ENCODE data around the gene MAP2K5. TPM values are rescaled to one million over a fixed set of nuclear protein-coding genes. Genes with fewer than 3 reads are reported as not detected.

MAP2K5 gene
- total RNA-seq, 2 donors from 2014 or later: 14.5 to 24.7 TPM

DNA sequence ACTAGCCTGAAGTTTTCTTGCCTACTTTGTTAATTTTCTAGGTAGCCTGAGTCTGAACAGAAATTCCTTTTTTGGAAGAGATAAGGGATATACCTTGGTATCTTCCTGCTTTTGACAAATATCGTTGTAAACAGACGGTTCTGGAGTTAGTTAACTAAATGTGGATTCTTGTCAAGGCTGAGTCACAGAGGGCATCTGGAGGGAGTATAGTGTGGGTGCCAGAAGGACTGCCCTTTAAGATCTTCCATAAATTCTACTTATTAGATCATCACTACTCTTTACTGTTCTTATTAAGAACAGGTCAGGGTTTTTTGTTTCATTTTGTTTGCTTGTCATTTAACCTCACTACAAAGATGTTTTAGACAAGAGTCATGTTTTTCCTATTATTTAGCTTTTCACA, 157.5 kb downstream of the MAP2K5 start:
- no peaks in the 10 kb centered on the region for H3K4me1 Mint-ChIP-seq (ENCODE audit: low read depth in 2 of 2)
- H3K27me3 Mint-ChIP-seq: no peaks in the 10 kb centered on the region
- H3K36me3 Mint-ChIP-seq: no peaks in the 10 kb centered on the region
- no peak overlapping the region for H3K4me3 Mint-ChIP-seq
- DNase-seq (ENCODE audit: low spot score) (no peak), ATAC-seq (no peak)
- H3K27ac Mint-ChIP-seq: no peak overlapping the region
- no peaks in the 10 kb centered on the region for H3K9me3 Mint-ChIP-seq

DNA sequence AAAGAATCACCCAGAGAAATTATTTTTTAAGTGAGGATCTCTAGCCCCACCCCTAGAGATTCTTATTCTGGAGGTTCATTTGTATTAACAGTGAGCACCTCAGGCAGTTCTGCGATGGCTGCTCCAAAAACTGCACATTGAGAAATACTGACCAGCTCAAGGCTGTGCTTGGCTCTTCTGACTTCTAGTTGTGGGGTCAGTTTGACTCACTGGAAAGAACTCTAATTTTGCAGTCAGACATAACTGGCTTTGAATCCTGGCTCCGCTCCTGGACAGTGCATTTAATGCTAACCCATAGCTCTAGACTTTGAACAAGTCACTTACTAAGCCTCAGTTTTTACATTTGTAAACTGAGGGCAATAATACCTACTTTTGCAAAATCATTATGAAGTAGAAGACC, 159.2 kb downstream of the MAP2K5 start:
- H3K36me3 Mint-ChIP-seq: no peaks in the 10 kb centered on the region
- no peaks in the 10 kb centered on the region for H3K27me3 Mint-ChIP-seq
- no peak overlapping the region for H3K4me3 Mint-ChIP-seq
- no peak overlapping the region for H3K27ac Mint-ChIP-seq
- ATAC-seq: no peak
- DNase-seq (ENCODE audit: low spot score): no peak
- no peaks in the 10 kb centered on the region for H3K4me1 Mint-ChIP-seq (ENCODE audit: low read depth in 2 of 2)
- H3K9me3 Mint-ChIP-seq: no peaks in the 10 kb centered on the region

DNA sequence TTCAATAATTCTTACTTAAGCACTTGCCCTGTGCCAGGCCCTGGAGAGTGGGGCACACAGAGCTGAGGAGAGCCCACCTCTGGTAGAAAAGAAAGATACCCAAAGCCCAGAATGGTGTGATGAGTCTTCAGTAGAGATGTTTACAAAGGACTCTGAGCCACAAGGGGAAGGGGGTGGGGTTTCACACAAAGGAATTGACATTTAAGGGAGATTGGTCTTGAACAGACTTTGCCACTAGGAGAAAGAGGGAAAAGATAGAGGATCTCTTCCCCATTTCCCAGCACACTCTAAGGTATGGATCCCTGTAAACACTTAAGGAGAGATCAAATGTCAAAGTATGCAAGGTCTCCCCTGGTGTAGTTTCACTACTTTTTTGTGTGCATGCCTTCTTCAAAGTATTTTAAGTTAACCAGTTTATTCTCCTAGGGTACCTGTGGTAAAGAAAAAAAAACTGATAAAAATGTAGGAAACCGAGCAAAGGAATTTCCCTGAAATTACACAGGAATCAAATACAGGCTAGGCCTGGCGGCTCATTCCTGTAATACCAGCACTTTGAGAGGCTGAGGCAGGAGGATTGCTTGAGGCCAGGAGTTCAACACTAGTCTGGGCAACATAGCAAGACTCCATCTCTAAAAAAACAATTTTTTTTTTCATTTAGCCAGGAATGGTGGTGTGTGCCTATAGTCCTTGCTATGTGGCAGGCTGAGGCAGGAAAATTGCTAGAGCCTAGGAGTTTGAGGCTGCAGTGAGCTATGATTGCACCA, 165.2 kb downstream of the MAP2K5 start:
- Mint-ChIP-seq H3K27ac (no peak overlapping the region), H3K36me3 (peaks cover 6% of the 10 kb centered on the region), H3K27me3 (no peaks in the 10 kb centered on the region), H3K9me3 (no peaks in the 10 kb centered on the region), H3K4me1 (ENCODE audit: low read depth in 2 of 2) (no peaks in the 10 kb centered on the region), H3K4me3 (no peak overlapping the region)
- ATAC-seq: no peak
- DNase-seq (ENCODE audit: low spot score): no peak

- no peaks in the 10 kb centered on the region for H3K27me3 Mint-ChIP-seq
- H3K36me3 Mint-ChIP-seq: peaks cover 6% of the 10 kb centered on the region
- no peaks in the 10 kb centered on the region for H3K4me1 Mint-ChIP-seq (ENCODE audit: low read depth in 2 of 2)
- no peaks in the 10 kb centered on the region for H3K9me3 Mint-ChIP-seq
- H3K27ac Mint-ChIP-seq: no peak overlapping the region
- DNase-seq (ENCODE audit: low spot score): no peak
- no peak overlapping the region for H3K4me3 Mint-ChIP-seq
- no peak for ATAC-seq
Observed at GRCh38 chr15:67708500-67708899, 166.0 kb downstream of the MAP2K5 start.

DNA sequence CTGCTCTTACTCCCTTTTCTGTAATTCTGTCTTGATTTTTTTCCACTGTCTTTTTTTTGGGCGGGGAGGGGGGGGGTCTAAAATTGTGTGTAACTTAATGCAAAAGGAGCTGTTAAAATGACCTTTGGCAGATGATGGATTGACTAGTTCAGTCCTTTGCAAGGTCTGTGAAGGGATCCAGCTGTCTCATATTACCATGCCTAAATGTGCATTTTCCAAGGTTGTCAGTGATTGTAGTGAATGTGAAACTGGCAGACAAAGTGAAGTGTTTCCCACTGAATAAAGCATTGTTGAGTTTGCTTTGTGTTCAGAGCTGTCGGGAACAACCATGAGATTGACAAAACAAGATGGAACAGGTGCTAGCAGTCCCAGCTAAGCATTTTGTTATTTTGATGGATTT, 172.7 kb downstream of the MAP2K5 start:
- ATAC-seq (no peak), DNase-seq (ENCODE audit: low spot score) (no peak)
- Mint-ChIP-seq H3K27ac (no peak overlapping the region), H3K4me1 (ENCODE audit: low read depth in 2 of 2) (peaks cover 4 to 7% of the 10 kb centered on the region in 2 donors), H3K9me3 (no peaks in the 10 kb centered on the region), H3K27me3 (no peaks in the 10 kb centered on the region), H3K4me3 (no peak overlapping the region), H3K36me3 (peaks cover 6% of the 10 kb centered on the region)

DNA sequence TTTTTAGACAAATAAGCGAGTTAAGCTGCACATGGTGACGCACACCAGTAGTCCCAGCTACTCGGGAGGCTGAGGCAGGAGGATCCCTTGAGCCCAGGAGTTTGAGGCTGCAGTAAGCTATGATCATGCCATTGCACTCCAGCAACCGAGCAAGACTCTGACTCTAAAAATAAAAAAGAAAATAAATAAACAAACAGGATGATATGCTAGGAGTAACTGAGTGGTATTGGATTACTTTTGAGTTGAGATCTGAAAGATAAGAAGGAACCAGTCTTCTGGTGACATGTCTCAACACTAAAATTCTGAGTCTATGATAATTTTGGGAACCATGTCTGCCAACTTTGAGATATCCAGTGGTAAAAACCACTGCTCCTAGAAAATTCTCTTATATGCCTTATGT, 173.7 kb downstream of the MAP2K5 start:
- ATAC-seq (no peak), DNase-seq (ENCODE audit: low spot score) (no peak)
- Mint-ChIP-seq H3K27ac (no peak overlapping the region), H3K4me1 (ENCODE audit: low read depth in 2 of 2) (peaks cover 4 to 7% of the 10 kb centered on the region in 2 donors), H3K9me3 (no peaks in the 10 kb centered on the region), H3K4me3 (no peak overlapping the region), H3K27me3 (no peaks in the 10 kb centered on the region), H3K36me3 (peaks cover under 1% of the 10 kb centered on the region)

GRCh38 chr15:67717776-67718175, 175.3 kb downstream of the MAP2K5 start:
- peaks cover 4 to 7% of the 10 kb centered on the region in 2 donors for H3K4me1 Mint-ChIP-seq (ENCODE audit: low read depth in 2 of 2)
- DNase-seq (ENCODE audit: low spot score): no peak
- no peak for ATAC-seq
- H3K36me3 Mint-ChIP-seq: no peaks in the 10 kb centered on the region
- no peak overlapping the region for H3K27ac Mint-ChIP-seq
- H3K4me3 Mint-ChIP-seq: no peak overlapping the region
- no peaks in the 10 kb centered on the region for H3K27me3 Mint-ChIP-seq
- H3K9me3 Mint-ChIP-seq: no peaks in the 10 kb centered on the region

GRCh38 chr15:67719330-67719959, 176.9 kb downstream of the MAP2K5 start:
- no peak overlapping the region for H3K4me3 Mint-ChIP-seq
- peaks cover 4 to 7% of the 10 kb centered on the region in 2 donors for H3K4me1 Mint-ChIP-seq (ENCODE audit: low read depth in 2 of 2)
- no peaks in the 10 kb centered on the region for H3K27me3 Mint-ChIP-seq

GRCh38 chr15:67720556-67721175, 178.2 kb downstream of the MAP2K5 start:
- DNase-seq (ENCODE audit: low spot score): no peak
- Mint-ChIP-seq H3K9me3 (no peaks in the 10 kb centered on the region), H3K4me1 (ENCODE audit: low read depth in 2 of 2) (peaks cover 4 to 7% of the 10 kb centered on the region in 2 donors), H3K27ac (no peak overlapping the region), H3K27me3 (no peaks in the 10 kb centered on the region), H3K4me3 (no peak overlapping the region), H3K36me3 (no peaks in the 10 kb centered on the region)
- no peak for ATAC-seq

More at GRCh38 chr15:67719330-67719959, 176.9 kb downstream of the MAP2K5 start:
- no peaks in the 10 kb centered on the region for H3K9me3 Mint-ChIP-seq
- no peaks in the 10 kb centered on the region for H3K36me3 Mint-ChIP-seq
- no peak for DNase-seq (ENCODE audit: low spot score)
- H3K27ac Mint-ChIP-seq: no peak overlapping the region
- ATAC-seq: no peak

- no peaks in the 10 kb centered on the region for H3K4me1 Mint-ChIP-seq (ENCODE audit: low read depth in 2 of 2)
- H3K9me3 Mint-ChIP-seq: no peaks in the 10 kb centered on the region
- H3K36me3 Mint-ChIP-seq: no peaks in the 10 kb centered on the region
- H3K4me3 Mint-ChIP-seq: no peak overlapping the region
- DNase-seq (ENCODE audit: low spot score): no peak
- H3K27me3 Mint-ChIP-seq: no peaks in the 10 kb centered on the region
- no peak for ATAC-seq
- H3K27ac Mint-ChIP-seq: no peak overlapping the region
Observed at GRCh38 chr15:67722030-67722817, 179.7 kb downstream of the MAP2K5 start.

GRCh38 chr15:67723294-67724024, 181.0 kb downstream of the MAP2K5 start:
- ATAC-seq (no peak), DNase-seq (ENCODE audit: low spot score) (no peak)
- Mint-ChIP-seq H3K4me3 (no peak overlapping the region), H3K36me3 (no peaks in the 10 kb centered on the region), H3K27ac (no peak overlapping the region), H3K9me3 (no peaks in the 10 kb centered on the region), H3K27me3 (no peaks in the 10 kb centered on the region), H3K4me1 (ENCODE audit: low read depth in 2 of 2) (no peaks in the 10 kb centered on the region)

DNA sequence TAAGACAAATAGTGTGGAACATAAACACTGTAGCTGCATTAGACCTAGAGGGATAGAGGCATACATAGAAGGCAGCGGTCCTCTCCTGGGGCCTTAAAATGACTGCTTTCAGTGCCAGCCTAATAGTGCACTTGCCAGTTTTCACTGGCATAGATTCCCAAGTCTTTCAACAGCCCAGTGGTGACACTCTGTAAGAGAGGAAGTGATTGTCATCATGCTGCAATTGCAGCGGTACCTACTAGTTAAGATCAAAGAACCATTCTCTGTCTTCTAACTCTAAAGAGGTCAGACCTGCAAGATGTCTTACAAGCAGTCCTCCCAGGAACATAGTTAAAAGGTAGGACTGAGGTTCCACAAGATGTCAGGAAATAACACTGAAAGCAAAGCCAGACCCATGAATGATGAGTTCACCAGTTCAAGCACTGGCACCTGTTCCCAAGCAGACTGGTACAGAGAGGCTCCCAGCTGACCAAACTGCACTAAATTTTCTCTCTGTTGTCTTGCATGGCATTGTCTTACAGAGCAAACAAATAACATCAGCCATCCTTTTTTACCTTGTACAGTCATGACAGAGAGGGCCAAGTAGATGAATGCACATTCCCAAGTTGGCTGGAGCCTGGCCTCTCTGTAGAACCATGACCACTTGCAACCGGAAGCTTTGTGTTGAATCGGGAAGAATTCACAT, 182.3 kb downstream of the MAP2K5 start:
- no peaks in the 10 kb centered on the region for H3K36me3 Mint-ChIP-seq

GRCh38 chr15:67730135-67730534, 187.6 kb downstream of the MAP2K5 start:
- no peak for ATAC-seq
- no peaks in the 10 kb centered on the region for H3K9me3 Mint-ChIP-seq

More for the DNA sequence above, 182.3 kb downstream of the MAP2K5 start:
- Mint-ChIP-seq H3K27ac (no peak overlapping the region), H3K4me1 (ENCODE audit: low read depth in 2 of 2) (no peaks in the 10 kb centered on the region), H3K27me3 (no peaks in the 10 kb centered on the region), H3K9me3 (no peaks in the 10 kb centered on the region), H3K4me3 (no peak overlapping the region)
- DNase-seq (ENCODE audit: low spot score) (no peak), ATAC-seq (no peak)

More at GRCh38 chr15:67730135-67730534, 187.6 kb downstream of the MAP2K5 start:
- Mint-ChIP-seq H3K4me1 (ENCODE audit: low read depth in 2 of 2) (peaks cover 11 to 14% of the 10 kb centered on the region in 2 donors), H3K27me3 (no peaks in the 10 kb centered on the region), H3K27ac (no peak overlapping the region), H3K36me3 (no peaks in the 10 kb centered on the region), H3K4me3 (no peak overlapping the region)
- DNase-seq (ENCODE audit: low spot score): no peak
